BE2C (cell line): ENCODE data around the gene SLC25A21.

Experiments used
- DNase-seq: peaks from one replicate; pipeline ENCODE4 v3.0.0-alpha.2; 2020
- H3K27me3 ChIP-seq: fragments of 250-450 bp; sonication (Bioruptor Pico); 2 replicates; pipeline ENCODE4 v1.5.1; 2020; ENCODE audit warnings: mild to moderate bottlenecking
- H3K36me3 ChIP-seq: fragments of 250-450 bp; sonication (Bioruptor Pico); 2 replicates; pipeline ENCODE4 v1.5.1; 2020; ENCODE audit warnings: mild to moderate bottlenecking
- H3K4me1 ChIP-seq: fragments of 250-450 bp; sonication (Bioruptor Pico); 2 replicates; pipeline ENCODE4 v1.5.1; 2020
- H3K4me3 ChIP-seq: 2 replicates; pipeline ENCODE4 v1.5.1; 2011; ENCODE audit warnings: low read depth, low read length
- H3K9me3 ChIP-seq: fragments of 250-450 bp; sonication (Bioruptor Pico); 2 replicates; pipeline ENCODE4 v1.5.1; 2020
- CTCF ChIP-seq: IDR thresholded peaks from 2 replicates; pipeline ENCODE4 v1.5.1; 2012; ENCODE audit warnings: mild to moderate bottlenecking, low read depth, low read length

Gene SLC25A21

DNA sequence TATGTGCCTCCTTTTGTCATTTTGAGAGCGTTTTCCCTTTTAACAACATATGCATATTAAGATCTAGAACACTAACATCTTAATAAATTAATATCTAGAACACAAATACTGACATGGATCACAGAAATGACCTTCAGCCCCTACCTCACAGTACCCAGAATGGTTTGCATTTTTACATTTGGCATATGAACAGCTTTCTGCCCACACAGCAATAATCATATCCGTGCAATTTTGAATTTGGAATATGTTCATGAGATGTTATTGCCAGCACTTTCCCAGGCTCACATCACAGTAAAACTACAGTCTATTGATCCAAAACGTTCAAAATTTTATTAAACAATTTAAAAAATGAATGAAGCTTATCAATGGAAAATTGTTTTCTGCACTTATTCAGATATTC, 114.6 kb downstream of the SLC25A21 start:
- H3K9me3 ChIP-seq: no peaks in the 10 kb centered on the region
- H3K4me3 ChIP-seq: no peak overlapping the region
- no peaks in the 10 kb centered on the region for H3K27me3 ChIP-seq
- no peak for DNase-seq
- H3K36me3 ChIP-seq: no peaks in the 10 kb centered on the region
- no peak for TF ChIP-seq CTCF
- no peaks in the 10 kb centered on the region for H3K4me1 ChIP-seq

DNA sequence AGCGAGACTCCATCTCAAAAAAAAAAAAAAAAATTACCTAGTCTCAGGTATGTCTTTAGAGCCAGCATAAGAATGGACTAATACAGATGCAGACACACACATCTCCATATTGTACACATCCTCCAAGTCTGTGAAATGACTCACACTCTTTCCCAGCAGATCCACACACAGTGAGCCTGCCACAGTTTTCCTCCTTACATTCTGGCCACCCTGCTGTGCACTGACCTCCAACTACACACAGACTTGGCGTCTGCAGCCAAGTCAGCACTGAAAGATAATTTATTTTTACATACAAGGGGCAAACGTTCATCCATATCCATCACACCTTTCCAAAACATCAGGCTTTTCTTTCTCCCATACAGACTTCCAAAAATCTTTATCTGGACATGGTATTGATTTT, 115.9 kb downstream of the SLC25A21 start:
- no peaks in the 10 kb centered on the region for H3K27me3 ChIP-seq
- no peaks in the 10 kb centered on the region for H3K36me3 ChIP-seq
- no peak for TF ChIP-seq CTCF
- H3K4me1 ChIP-seq: no peaks in the 10 kb centered on the region
- DNase-seq: no peak
- no peak overlapping the region for H3K4me3 ChIP-seq
- H3K9me3 ChIP-seq: no peaks in the 10 kb centered on the region

- Histone ChIP-seq H3K4me1 (no peaks in the 10 kb centered on the region), H3K27me3 (no peaks in the 10 kb centered on the region), H3K9me3 (no peaks in the 10 kb centered on the region), H3K4me3 (no peak overlapping the region), H3K36me3 (no peaks in the 10 kb centered on the region)
- no peak for DNase-seq
- TF ChIP-seq CTCF: no peak
These were observed 117.5 kb downstream of the SLC25A21 start for GRCh38 chr14:37054869-37055268.

DNA sequence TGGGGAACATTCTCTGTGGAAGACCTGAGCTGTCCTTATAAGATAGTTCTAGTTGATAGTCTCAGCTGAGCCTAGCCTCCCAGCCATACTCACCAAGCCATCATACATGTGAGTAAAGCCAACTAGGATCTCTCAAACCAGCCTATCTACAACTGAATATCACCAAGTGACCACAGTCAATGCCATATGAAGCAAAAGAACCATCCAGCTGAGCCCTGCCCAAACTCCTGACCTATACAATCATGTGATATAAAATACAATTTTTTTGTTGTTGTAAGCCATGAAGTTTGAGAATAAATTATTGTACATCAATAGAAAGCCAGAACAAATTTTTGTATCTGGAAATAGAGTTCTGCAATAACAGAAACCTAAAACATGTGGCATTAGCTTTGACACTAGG, 118.3 kb downstream of the SLC25A21 start:
- Histone ChIP-seq H3K4me1 (no peaks in the 10 kb centered on the region), H3K27me3 (no peaks in the 10 kb centered on the region), H3K36me3 (no peaks in the 10 kb centered on the region), H3K4me3 (no peak overlapping the region), H3K9me3 (no peaks in the 10 kb centered on the region)
- DNase-seq: no peak
- TF ChIP-seq CTCF: no peak

DNA sequence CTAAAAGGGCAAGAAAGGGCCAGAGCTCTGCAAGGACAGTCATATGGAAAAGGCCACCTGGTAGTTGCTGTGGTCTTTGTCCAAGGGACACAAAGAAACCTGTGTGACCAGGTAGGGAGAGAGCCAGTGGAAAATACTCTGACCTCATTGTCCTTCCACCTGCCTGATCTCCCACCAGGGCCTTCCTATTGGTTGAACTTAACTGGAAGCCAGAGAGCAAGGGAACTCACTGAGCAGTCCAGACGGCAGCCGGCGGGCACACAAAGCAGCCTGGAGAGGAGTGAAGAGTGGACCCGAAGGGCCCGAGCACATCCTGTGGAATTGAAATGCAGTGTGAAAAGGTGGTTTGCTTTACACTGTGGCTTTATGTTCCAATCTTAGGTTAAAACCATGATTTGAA, 120.7 kb downstream of the SLC25A21 start:
- DNase-seq: no peak
- no peaks in the 10 kb centered on the region for H3K4me1 ChIP-seq

GRCh38 chr14:37051153-37051552, 121.3 kb downstream of the SLC25A21 start:
- H3K4me1 ChIP-seq: no peaks in the 10 kb centered on the region
- H3K4me3 ChIP-seq: no peak overlapping the region
- DNase-seq: no peak
- no peaks in the 10 kb centered on the region for H3K27me3 ChIP-seq
- H3K36me3 ChIP-seq: no peaks in the 10 kb centered on the region
- H3K9me3 ChIP-seq: no peaks in the 10 kb centered on the region
- TF ChIP-seq CTCF: no peak

More for the DNA sequence above, 120.7 kb downstream of the SLC25A21 start:
- Histone ChIP-seq H3K4me3 (no peak overlapping the region), H3K36me3 (no peaks in the 10 kb centered on the region), H3K9me3 (no peaks in the 10 kb centered on the region), H3K27me3 (no peaks in the 10 kb centered on the region)
- no peak for TF ChIP-seq CTCF
